Endothelial cell of hepatic sinusoid (primary cell): ENCODE data around the gene AMFR.

ENCODE experiments used
- in situ Hi-C: cut with HindIII; loops from 2 replicates; pipeline ENCODE4 v1.10.0; 2017; ENCODE audit warnings: low sequenced_read_pairs

AMFR gene

GRCh38 chr16:56425439-56425832, at the start of gene AMFR:
AMFR (minus strand) TSS chr16:56425545; CDS start chr16:56425327, 218 bp downstream.
- in situ Hi-C loops: loop anchor here (5.0 kb wide), 1 partner anchor 57 kb away; no protein-coding TSS in a partner anchor

GRCh38 chr16:56470666-56471065, 45.3 kb upstream of the AMFR start:
- in situ Hi-C loops: no loop called here

- in situ Hi-C loops: no loop called here
These were observed 44.9 kb upstream of the AMFR start for GRCh38 chr16:56470232-56470631.

GRCh38 chr16:56469748-56470147, 44.4 kb upstream of the AMFR start:
- in situ Hi-C loops: no loop called here

GRCh38 chr16:56468800-56469199, 43.5 kb upstream of the AMFR start:
- in situ Hi-C loops: no loop called here

- in situ Hi-C loops: no loop called here
These were observed 41.0 kb upstream of the AMFR start for GRCh38 chr16:56466344-56466743.

GRCh38 chr16:56463153-56463552, 37.8 kb upstream of the AMFR start:
- in situ Hi-C loops: loop anchor here (5.0 kb wide), 1 partner anchor 64 kb away; no protein-coding TSS in a partner anchor

- in situ Hi-C loops: loop anchor here (5.0 kb wide), 1 partner anchor 65 kb away; no protein-coding TSS in a partner anchor
These were observed 36.9 kb upstream of the AMFR start for GRCh38 chr16:56462064-56462796.

GRCh38 chr16:56460101-56460500, 34.8 kb upstream of the AMFR start:
- in situ Hi-C loops: loop anchor here (5.0 kb wide), 1 partner anchor 67 kb away; no protein-coding TSS in a partner anchor

- in situ Hi-C loops: no loop called here
These were observed 32.7 kb upstream of the AMFR start for GRCh38 chr16:56457927-56458470.

- in situ Hi-C loops: no loop called here
These were observed 26.7 kb upstream of the AMFR start for GRCh38 chr16:56451753-56452689.

GRCh38 chr16:56450986-56451752, 25.8 kb upstream of the AMFR start, which contains the start of the genes NUDT21 and OGFOD1:
NUDT21 (minus strand) TSS chr16:56451332; CDS start chr16:56451202, 130 bp downstream.
OGFOD1 (plus strand) TSS chr16:56451554; CDS start chr16:56451613, 59 bp downstream.
- in situ Hi-C loops: no loop called here

- in situ Hi-C loops: no loop called here
These were observed 25.1 kb upstream of the AMFR start for GRCh38 chr16:56450275-56450985.

- in situ Hi-C loops: no loop called here
These were observed 22.7 kb upstream of the AMFR start for GRCh38 chr16:56448005-56448404.

- in situ Hi-C loops: no loop called here
These were observed 21.9 kb upstream of the AMFR start for GRCh38 chr16:56447286-56447685.

GRCh38 chr16:56438038-56438437, 12.7 kb upstream of the AMFR start:
- in situ Hi-C loops: no loop called here

- in situ Hi-C loops: no loop called here
These were observed 10.9 kb upstream of the AMFR start for GRCh38 chr16:56436258-56436657.

GRCh38 chr16:56428091-56428490, 2.7 kb upstream of the AMFR start:
- in situ Hi-C loops: loop anchor here (5.0 kb wide), 1 partner anchor 54 kb away; no protein-coding TSS in a partner anchor

- in situ Hi-C loops: loop anchor here (5.0 kb wide), 1 partner anchor 56 kb away; no protein-coding TSS in a partner anchor
These were observed 1.2 kb upstream of the AMFR start for GRCh38 chr16:56426585-56426984.
